IMR-90 (cell line): ENCODE measurements around the gene MSS51. TPM values are rescaled to one million over a fixed set of nuclear protein-coding genes. Genes with fewer than 3 reads are reported as not detected.

Experiments
- ATAC-seq: fragments of 200-7000 bp; cut with Tn5 transposase; 2 replicates; pipeline ENCODE4 v1.9.1; 2020; ENCODE audit warnings: low read depth, mild to moderate bottlenecking, moderate library complexity
- BruUV-seq: library from RNA; stranded (reverse); fragments of 400-500 nt; replicated peaks from 2 replicates; lab custom pipeline; 2021; lab: Mats Ljungman, UMichigan
- CTCF ChIA-PET: fragments of 300-600 bp; formaldehyde crosslinking; extraction: SDS; loops from one replicate; lab custom pipeline; 2021; ENCODE audit warnings: antibody characterized with exemption; lab: Yijun Ruan, JAX
- POLR2A ChIA-PET: fragments of 300-600 bp; sonication (Branson Sonifier 250); formaldehyde crosslinking; loops from one replicate; lab custom pipeline; 2022; ENCODE audit warnings: antibody characterized with exemption; ENCODE audit not compliant: unreplicated experiment; lab: Charles Lee
- DNase-seq: peaks from one replicate; pipeline ENCODE4 v3.0.0; 2013
- H2AFZ ChIP-seq: replicated peaks from 2 replicates; pipeline ENCODE3; 2013; ENCODE audit warnings: low read length, mild to moderate bottlenecking; ENCODE audit not compliant: poor library complexity
- H2AK5ac ChIP-seq: 2 replicates; pipeline ENCODE4 v1.6.1; 2013; ENCODE audit warnings: low read depth, low read length, inconsistent platforms
- H2AK9ac ChIP-seq: replicated peaks from 2 replicates; pipeline ENCODE3; 2013; ENCODE audit warnings: mild to moderate bottlenecking, low read depth, low read length, moderate library complexity; ENCODE audit not compliant: poor library complexity
- H2BK120ac ChIP-seq: 2 replicates; pipeline ENCODE4 v1.6.1; 2013; ENCODE audit warnings: low read depth, low read length, inconsistent platforms
- H2BK15ac ChIP-seq: 3 replicates; pipeline ENCODE4 v1.6.1; 2013; ENCODE audit warnings: low read depth, low read length, inconsistent platforms
- H2BK20ac ChIP-seq: 2 replicates; pipeline ENCODE4 v1.6.1; 2013; ENCODE audit warnings: low read depth, mild to moderate bottlenecking, inconsistent platforms, low read length, moderate library complexity
- H2BK5ac ChIP-seq: 2 replicates; pipeline ENCODE4 v1.6.1; 2013; ENCODE audit warnings: mild to moderate bottlenecking, low read depth, low read length, inconsistent platforms; ENCODE audit not compliant: poor library complexity, severe bottlenecking
- H3K14ac ChIP-seq: replicated peaks from 2 replicates; pipeline ENCODE4 v1.6.1; 2013; ENCODE audit warnings: low read depth, low read length, inconsistent platforms
- H3K18ac ChIP-seq: 2 replicates; pipeline ENCODE4 v1.6.1; 2013; ENCODE audit warnings: low read depth, low read length, control low read depth
- H3K23ac ChIP-seq: 2 replicates; pipeline ENCODE4 v1.6.1; 2013; ENCODE audit warnings: low read depth, low read length, inconsistent platforms
- H3K27ac ChIP-seq: 2 replicates; pipeline ENCODE4 v1.5.1; 2013; ENCODE audit warnings: mild to moderate bottlenecking, control low read depth, low read length; ENCODE audit not compliant: insufficient read depth
- H3K27me3 ChIP-seq: 2 replicates; pipeline ENCODE4 v1.6.1; 2013; ENCODE audit warnings: low read length; ENCODE audit not compliant: control insufficient read depth, insufficient read depth
- H3K36me3 ChIP-seq: 2 replicates; pipeline ENCODE4 v1.6.1; 2013; ENCODE audit warnings: low read length, mixed read lengths; ENCODE audit not compliant: control insufficient read depth, insufficient read depth
- H3K4ac ChIP-seq: 2 replicates; pipeline ENCODE4 v1.6.1; 2013; ENCODE audit warnings: low read depth, low read length, inconsistent platforms
- H3K4me1 ChIP-seq: 2 replicates; pipeline ENCODE4 v1.6.1; 2013; ENCODE audit warnings: low read length, mixed read lengths; ENCODE audit not compliant: control insufficient read depth, insufficient read depth
- H3K4me2 ChIP-seq: 2 replicates; pipeline ENCODE4 v1.6.1; 2013; ENCODE audit warnings: low read depth, mild to moderate bottlenecking, control low read depth, low read length, moderate library complexity
- H3K4me3 ChIP-seq: 2 replicates; pipeline ENCODE4 v1.5.1; 2013; ENCODE audit warnings: low read depth, mild to moderate bottlenecking, control low read depth, low read length, moderate library complexity; ENCODE audit not compliant: insufficient read depth
- H3K56ac ChIP-seq: 2 replicates; pipeline ENCODE4 v1.6.1; 2013; ENCODE audit warnings: low read length, inconsistent platforms; ENCODE audit not compliant: insufficient read depth; ENCODE audit errors: extremely low read depth
- H3K79me1 ChIP-seq, 2 experiments: 2 replicates each; pipeline ENCODE4 v1.6.1; 2013; ENCODE audit warnings: low read length in 2 of 2, inconsistent platforms in 1 of 2, low read depth in 1 of 2
- H3K9ac ChIP-seq: 2 replicates; pipeline ENCODE4 v1.6.1; 2013; ENCODE audit warnings: low read depth, low read length, control low read depth
- H3K9me1 ChIP-seq: 2 replicates; pipeline ENCODE4 v1.6.1; 2013; ENCODE audit warnings: low read length, inconsistent platforms; ENCODE audit not compliant: insufficient read depth
- H3K9me3 ChIP-seq: 2 replicates; pipeline ENCODE4 v1.6.1; 2013; ENCODE audit warnings: low read length; ENCODE audit not compliant: control insufficient read depth, insufficient read depth
- H4K20me1 ChIP-seq: 2 replicates; pipeline ENCODE4 v1.6.1; 2013; ENCODE audit warnings: low read length, inconsistent platforms; ENCODE audit not compliant: insufficient read depth
- H4K5ac ChIP-seq: 2 replicates; pipeline ENCODE4 v1.6.1; 2013; ENCODE audit warnings: mild to moderate bottlenecking, low read depth, low read length, control low read depth
- H4K8ac ChIP-seq, 2 experiments: 2 replicates each; pipeline ENCODE4 v1.6.1; 2013; ENCODE audit warnings: low read depth in 2 of 2, low read length in 2 of 2, control low read depth in 1 of 2, inconsistent platforms in 1 of 2
- H4K91ac ChIP-seq: 2 replicates; pipeline ENCODE4 v1.6.1; 2013; ENCODE audit warnings: low read depth, low read length, inconsistent platforms; ENCODE audit not compliant: insufficient read depth
- BHLHE40 ChIP-seq: fragments of 150-350 bp; IDR thresholded peaks from 2 replicates; pipeline ENCODE4 v1.6.1; 2016; ENCODE audit warnings: mild to moderate bottlenecking, low read depth, low read length
- CEBPB ChIP-seq: IDR thresholded peaks from 2 replicates; pipeline ENCODE4 v1.6.1; 2012; ENCODE audit warnings: low read depth, low read length, improper control_type of control experiment
- CHD1 ChIP-seq: IDR thresholded peaks from 2 replicates; pipeline ENCODE4 v1.6.1; 2012; ENCODE audit warnings: low read depth, low read length, improper control_type of control experiment
- CTCF ChIP-seq: conservative IDR thresholded peaks from 2 replicates; pipeline ENCODE4 v1.5.1; 2012; ENCODE audit warnings: mild to moderate bottlenecking, low read depth, low read length, improper control_type of control experiment
- ELK1 ChIP-seq: fragments of 150-350 bp; IDR thresholded peaks from 2 replicates; pipeline ENCODE4 v1.6.1; 2016; ENCODE audit warnings: low read depth, mild to moderate bottlenecking, low read length, moderate library complexity, borderline replicate concordance
- FOS ChIP-seq: fragments of 150-350 bp; IDR thresholded peaks from 2 replicates; pipeline ENCODE4 v1.6.1; 2016; ENCODE audit warnings: low read depth, low read length
- MAFK ChIP-seq: IDR thresholded peaks from 2 replicates; pipeline ENCODE4 v1.6.1; 2012; ENCODE audit warnings: low read depth, low read length, improper control_type of control experiment
- MAZ ChIP-seq: IDR thresholded peaks from 2 replicates; pipeline ENCODE4 v1.6.1; 2012; ENCODE audit warnings: low read depth, mild to moderate bottlenecking, low read length, improper control_type of control experiment, moderate library complexity, borderline replicate concordance
- MXI1 ChIP-seq: IDR thresholded peaks from 2 replicates; pipeline ENCODE4 v1.6.1; 2012; ENCODE audit warnings: low read depth, mild to moderate bottlenecking, low read length, moderate library complexity, borderline replicate concordance
- NFE2L2 ChIP-seq: fragments of 150-350 bp; IDR thresholded peaks from 2 replicates; pipeline ENCODE4 v1.6.1; 2016; ENCODE audit warnings: low read depth, mild to moderate bottlenecking, low read length
- POLR2A ChIP-seq: IDR thresholded peaks from 2 replicates; pipeline ENCODE4 v1.6.1; 2012; ENCODE audit warnings: mild to moderate bottlenecking, low read depth, low read length
- RAD21 ChIP-seq: IDR thresholded peaks from 2 replicates; pipeline ENCODE4 v1.6.1; 2012; ENCODE audit warnings: low read length, improper control_type of control experiment
- RCOR1 ChIP-seq: IDR thresholded peaks from 2 replicates; pipeline ENCODE4 v1.6.1; 2012; ENCODE audit warnings: mild to moderate bottlenecking, low read length, improper control_type of control experiment; ENCODE audit not compliant: insufficient replicate concordance
- RFX5 ChIP-seq: IDR thresholded peaks from 2 replicates; pipeline ENCODE4 v1.8.0; 2012; ENCODE audit warnings: low read depth, mild to moderate bottlenecking, low read length, moderate library complexity
- SMC3 ChIP-seq: fragments of 150-350 bp; IDR thresholded peaks from 2 replicates; pipeline ENCODE4 v1.6.1; 2016; ENCODE audit warnings: low read depth, mild to moderate bottlenecking, antibody characterized with exemption, low read length, moderate library complexity
- USF2 ChIP-seq: fragments of 150-350 bp; IDR thresholded peaks from 2 replicates; pipeline ENCODE4 v1.6.1; 2017; ENCODE audit warnings: mild to moderate bottlenecking, antibody characterized with exemption, low read length, low read depth
- dilution Hi-C: fragments of 300-500 bp; cut with HindIII; formaldehyde crosslinking; loops from one replicate; pipeline ENCODE4 v1.14.3; 2018; ENCODE audit warnings: low sequenced_read_pairs; ENCODE audit not compliant: unreplicated experiment
- in situ Hi-C: fragments of 300-500 bp; cut with MboI; formaldehyde crosslinking; loops from 3 replicates; pipeline ENCODE4 v1.14.3; 2019; ENCODE audit warnings: low sequenced_read_pairs, inconsistent platforms, mixed read lengths
- intact Hi-C: fragments of 100-400 bp; cut with micrococcal nuclease; formaldehyde crosslinking; loops from 2 replicates; pipeline ENCODE4 v1.10.0; 2022
- polyA plus RNA-seq, 3 experiments: library from polyadenylated mRNA; depleted of rRNA; stranded (reverse); fragments of >200 nt; gene quantifications; 2 replicates each; pipeline ENCODE4 v1.2.3, GENCODE V29; 2012; ENCODE audit warnings: low replicate concordance in 1 of 3
- total RNA-seq: library from RNA; depleted of rRNA; stranded (reverse); fragments of >200 nt; gene quantifications from 2 replicates; pipeline ENCODE4 v1.2.3, GENCODE V29; 2012

MSS51 gene
- total and polyA plus RNA-seq, 2 of the 4 experiments (the other 2 are of a cell fraction) = 1.1 to 1.8 TPM

GRCh38 chr10:73446926-73447325 lies 13.6 kb upstream of the MSS51 start:
- no TSS peak for BruUV-seq

More at GRCh38 chr10:73446926-73447325, 13.6 kb upstream of the MSS51 start:
- H3K79me1 ChIP-seq = peaks cover 0 to 6% of the 10 kb centered on the region in 2 experiments; a peak in 2 of 4 replicates
- DNase-seq (no peak), ATAC-seq (no peak)
- no peak overlapping the region for H3K18ac ChIP-seq
- H2AK9ac ChIP-seq = no peak overlapping the region
- no peaks in the 10 kb centered on the region for H3K27me3 ChIP-seq
- H2BK15ac ChIP-seq = no peak overlapping the region
- no peak overlapping the region for H3K23ac ChIP-seq
- no peak overlapping the region for H2BK20ac ChIP-seq
- no peaks in the 10 kb centered on the region for H3K4me1 ChIP-seq
- peaks cover 11% of the 10 kb centered on the region for H3K36me3 ChIP-seq
- H3K9me3 ChIP-seq = no peaks in the 10 kb centered on the region
- H2BK120ac ChIP-seq = no peak overlapping the region
- H2AK5ac ChIP-seq = no peak overlapping the region
- in situ Hi-C loops = no loop called here
- H3K14ac ChIP-seq = no peak overlapping the region
- no peak overlapping the region for H2AFZ ChIP-seq
- no peaks in the 10 kb centered on the region for H4K20me1 ChIP-seq
- ChIA-PET POLR2A (no interaction called here), CTCF (no interaction called here)
- H3K4me3 ChIP-seq = no peak overlapping the region
- no peak overlapping the region for H4K5ac ChIP-seq
- no peak overlapping the region for H2BK5ac ChIP-seq
- H3K9ac ChIP-seq = no peak overlapping the region
- no peak overlapping the region for H3K4ac ChIP-seq
- H3K56ac ChIP-seq = no peak overlapping the region
- dilution Hi-C loops = no loop called here
- no peak overlapping the region for H3K4me2 ChIP-seq
- H4K91ac ChIP-seq = no peak overlapping the region
- intact Hi-C loops = no loop called here
- TF ChIP-seq RFX5 (no peak), RCOR1 (no peak), SMC3 (no peak), NFE2L2 (no peak), CHD1 (no peak), MXI1 (no peak), USF2 (no peak), POLR2A (no peak), RAD21 (no peak), CTCF (no peak), MAZ (no peak), MAFK (no peak), CEBPB (no peak), ELK1 (no peak), FOS (no peak), BHLHE40 (no peak)
- H4K8ac ChIP-seq = no peak overlapping the region
- H3K9me1 ChIP-seq = peaks cover 3% of the 10 kb centered on the region; the same call in 1 of the 2 replicates
- H3K27ac ChIP-seq = no peak overlapping the region
